Left lung (tissue), 10 donors: ENCODE measurements around the gene TSEN2. TPM values are rescaled to one million over a fixed set of nuclear protein-coding genes. Genes with fewer than 3 reads are reported as not detected.
A peak's percentile ranks its signal among the peaks of the same experiment; 100 is the strongest.

Source experiments
- ATAC-seq: fragments of 200-7000 bp; cut with Tn5 transposase; one replicate; pipeline ENCODE4 v1.9.1; 2020; ENCODE audit warnings: moderate library complexity
- DNase-seq, 4 donors: peaks; one replicate each; pipeline ENCODE4 v3.0.0-alpha.2; 2013 to 2020
- H3K27ac ChIP-seq, 2 donors: fragments of 200-600 bp; sonication (generic) in 1 of 2; one replicate each; pipeline versions ENCODE4 v1.5.0 to v1.8.0; 2020 to 2021
- H3K27me3 ChIP-seq, 2 donors: fragments of 200-600 bp; sonication (generic) in 1 of 2; one replicate each; pipeline versions ENCODE4 v1.5.0 to v1.8.0; 2020 to 2021
- H3K36me3 ChIP-seq, 2 donors: fragments of 200-600 bp; sonication (generic) in 1 of 2; one replicate each; pipeline versions ENCODE4 v1.5.0 to v1.8.0; 2020 to 2021
- H3K4me1 ChIP-seq, 2 donors: fragments of 200-600 bp; one replicate each; pipeline ENCODE4 v1.8.0; 2021
- H3K4me3 ChIP-seq, 2 donors: fragments of 200-600 bp; sonication (generic) in 1 of 2; one replicate each; pipeline versions ENCODE4 v1.5.0 to v1.8.0; 2020 to 2021; ENCODE audit warnings: mild to moderate bottlenecking in 1 of 2
- H3K9me3 ChIP-seq, 2 donors: fragments of 200-600 bp; sonication (generic) in 1 of 2; one replicate each; pipeline versions ENCODE4 v1.5.0 to v1.8.0; 2020 to 2021
- intact Hi-C, 2 donors: fragments of 100-400 bp; cut with DNase I; formaldehyde crosslinking; loops; one replicate each; pipeline versions ENCODE4 v1.11.2 to v1.14.2; 2022
- polyA plus RNA-seq, 6 donors: library from polyadenylated mRNA; unstranded; fragments of 120-200 nt; gene quantifications; one replicate each; pipeline ENCODE4 v1.2.1, GENCODE V29; 2013; ENCODE audit not compliant: insufficient read length in 6 of 6
- total RNA-seq, 2 donors: library from RNA; stranded (reverse); fragmentation: NEBNext Ultra II Directional; extraction: Animal tissue kit (Norgen Biotek cat#: 25700); gene quantifications; one replicate each; pipeline ENCODE4 v1.2.1, GENCODE V29; 2021
- TF ChIP-seq, protein P1 (sequence below), 2 donors: fragments of 200-600 bp; sonication (generic) in 1 of 2; IDR thresholded peaks; one replicate each; pipeline versions ENCODE4 v1.5.0 to v1.8.0; 2021; ENCODE audit warnings: antibody characterized with exemption in 2 of 2
- donor health status: DM: no; HTN: yes; CAD: no.
- donor health status: DM: no; HTN: no; CAD: no.

Gene TSEN2
- total and polyA plus RNA-seq, 8 donors, result 8.1 to 29.1 (median 22.3) TPM

DNA sequence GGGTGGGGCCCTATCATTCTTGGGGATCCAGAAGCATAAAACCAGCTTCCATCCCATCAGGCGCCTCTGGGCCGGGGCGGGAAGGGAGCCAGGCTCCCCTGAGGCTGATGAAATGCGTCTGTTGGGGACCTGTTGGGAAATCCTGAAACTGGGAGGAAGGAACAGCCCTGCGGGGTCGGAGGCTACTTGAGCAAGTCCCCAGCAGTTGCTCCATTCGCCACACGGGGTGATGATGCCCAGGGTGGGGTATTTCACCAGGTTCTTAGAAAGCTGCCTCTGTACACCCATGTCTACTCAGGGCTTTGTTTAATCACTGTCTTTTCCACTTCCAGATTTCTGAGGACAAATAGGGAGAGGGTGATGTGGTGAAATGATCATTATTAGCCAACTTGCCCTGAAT is 25.4 kb upstream of the TSEN2 start:
- intact Hi-C loops, result no loop called here
- DNase-seq (peak in 2 of 4 donors; percentile 75 to 81), ATAC-seq (peak; percentile 63)
- H3K4me3 ChIP-seq, result no peak overlapping the region
- H3K9me3 ChIP-seq, result no peaks in the 10 kb centered on the region
- no peaks in the 10 kb centered on the region for H3K36me3 ChIP-seq
- TF ChIP-seq, protein P1, sequence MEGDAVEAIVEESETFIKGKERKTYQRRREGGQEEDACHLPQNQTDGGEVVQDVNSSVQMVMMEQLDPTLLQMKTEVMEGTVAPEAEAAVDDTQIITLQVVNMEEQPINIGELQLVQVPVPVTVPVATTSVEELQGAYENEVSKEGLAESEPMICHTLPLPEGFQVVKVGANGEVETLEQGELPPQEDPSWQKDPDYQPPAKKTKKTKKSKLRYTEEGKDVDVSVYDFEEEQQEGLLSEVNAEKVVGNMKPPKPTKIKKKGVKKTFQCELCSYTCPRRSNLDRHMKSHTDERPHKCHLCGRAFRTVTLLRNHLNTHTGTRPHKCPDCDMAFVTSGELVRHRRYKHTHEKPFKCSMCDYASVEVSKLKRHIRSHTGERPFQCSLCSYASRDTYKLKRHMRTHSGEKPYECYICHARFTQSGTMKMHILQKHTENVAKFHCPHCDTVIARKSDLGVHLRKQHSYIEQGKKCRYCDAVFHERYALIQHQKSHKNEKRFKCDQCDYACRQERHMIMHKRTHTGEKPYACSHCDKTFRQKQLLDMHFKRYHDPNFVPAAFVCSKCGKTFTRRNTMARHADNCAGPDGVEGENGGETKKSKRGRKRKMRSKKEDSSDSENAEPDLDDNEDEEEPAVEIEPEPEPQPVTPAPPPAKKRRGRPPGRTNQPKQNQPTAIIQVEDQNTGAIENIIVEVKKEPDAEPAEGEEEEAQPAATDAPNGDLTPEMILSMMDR (IDR thresholded peaks at IDR 0.05), result no peak
- H3K4me1 ChIP-seq, result peaks cover 0 to 34% of the 10 kb centered on the region in 2 donors
- H3K27ac ChIP-seq, result no peak overlapping the region
- no peaks in the 10 kb centered on the region for H3K27me3 ChIP-seq

DNA sequence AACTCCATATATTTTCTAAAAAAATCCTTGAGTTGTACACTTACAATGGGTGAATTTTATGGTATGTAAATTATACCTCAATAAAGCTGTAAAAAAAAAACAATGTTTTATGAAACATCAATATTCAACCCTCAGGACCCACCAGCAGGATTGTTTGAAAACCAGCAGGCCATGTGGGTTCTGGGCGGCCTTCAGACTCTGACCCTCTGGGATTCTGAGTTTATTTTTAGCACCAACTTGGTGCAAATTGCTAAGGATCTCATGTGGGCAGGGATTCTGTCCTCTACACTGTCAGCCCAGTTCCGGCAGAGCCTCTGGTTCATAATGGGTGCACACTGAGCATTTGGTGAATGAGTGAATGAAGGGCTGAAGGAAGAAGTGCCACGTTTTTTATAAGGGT is 24.2 kb upstream of the TSEN2 start:
- Histone ChIP-seq H3K9me3 (no peaks in the 10 kb centered on the region), H3K27ac (no peak overlapping the region), H3K36me3 (no peaks in the 10 kb centered on the region), H3K4me3 (no peak overlapping the region), H3K27me3 (no peaks in the 10 kb centered on the region), H3K4me1 (peaks cover 0 to 34% of the 10 kb centered on the region in 2 donors)
- intact Hi-C loops, result no loop called here
- no peak for DNase-seq
- no peak for ATAC-seq
- TF ChIP-seq, protein P1 (IDR thresholded peaks at IDR 0.05), result no peak

DNA sequence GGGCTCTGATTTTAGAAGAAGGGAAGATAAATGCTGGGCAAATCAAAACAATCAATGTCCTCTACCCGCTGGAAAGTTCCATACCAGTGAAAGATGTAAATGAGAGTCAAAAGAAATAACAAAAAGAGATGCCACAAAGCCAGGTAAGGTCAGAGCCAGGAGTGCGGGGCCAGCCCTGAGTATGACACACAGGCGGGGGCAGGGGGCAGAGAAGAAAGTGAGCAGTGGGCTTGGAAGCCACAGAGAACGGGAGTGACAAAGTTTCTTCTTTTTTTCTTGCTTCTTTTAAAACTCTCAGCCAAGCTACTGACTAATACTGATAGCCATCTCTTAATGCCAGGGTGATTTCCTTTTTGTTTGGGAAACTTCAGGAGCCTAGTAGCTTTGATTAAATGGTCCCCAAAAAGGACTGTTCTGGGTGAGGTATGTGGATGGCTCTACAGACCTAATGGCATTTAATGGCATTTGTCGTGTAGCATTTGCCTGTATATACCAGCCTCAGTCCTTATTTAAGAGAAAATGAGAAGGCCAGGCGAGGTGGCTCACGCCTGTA is 23.1 kb upstream of the TSEN2 start:
- no peaks in the 10 kb centered on the region for H3K9me3 ChIP-seq
- TF ChIP-seq, protein P1 (IDR thresholded peaks at IDR 0.05), result no peak
- H3K36me3 ChIP-seq, result no peaks in the 10 kb centered on the region
- no peak overlapping the region for H3K27ac ChIP-seq
- no peak overlapping the region for H3K4me3 ChIP-seq
- no peak for DNase-seq
- ATAC-seq, result no peak
- H3K4me1 ChIP-seq, result peaks cover 0 to 34% of the 10 kb centered on the region in 2 donors
- intact Hi-C loops, result no loop called here
- no peaks in the 10 kb centered on the region for H3K27me3 ChIP-seq

DNA sequence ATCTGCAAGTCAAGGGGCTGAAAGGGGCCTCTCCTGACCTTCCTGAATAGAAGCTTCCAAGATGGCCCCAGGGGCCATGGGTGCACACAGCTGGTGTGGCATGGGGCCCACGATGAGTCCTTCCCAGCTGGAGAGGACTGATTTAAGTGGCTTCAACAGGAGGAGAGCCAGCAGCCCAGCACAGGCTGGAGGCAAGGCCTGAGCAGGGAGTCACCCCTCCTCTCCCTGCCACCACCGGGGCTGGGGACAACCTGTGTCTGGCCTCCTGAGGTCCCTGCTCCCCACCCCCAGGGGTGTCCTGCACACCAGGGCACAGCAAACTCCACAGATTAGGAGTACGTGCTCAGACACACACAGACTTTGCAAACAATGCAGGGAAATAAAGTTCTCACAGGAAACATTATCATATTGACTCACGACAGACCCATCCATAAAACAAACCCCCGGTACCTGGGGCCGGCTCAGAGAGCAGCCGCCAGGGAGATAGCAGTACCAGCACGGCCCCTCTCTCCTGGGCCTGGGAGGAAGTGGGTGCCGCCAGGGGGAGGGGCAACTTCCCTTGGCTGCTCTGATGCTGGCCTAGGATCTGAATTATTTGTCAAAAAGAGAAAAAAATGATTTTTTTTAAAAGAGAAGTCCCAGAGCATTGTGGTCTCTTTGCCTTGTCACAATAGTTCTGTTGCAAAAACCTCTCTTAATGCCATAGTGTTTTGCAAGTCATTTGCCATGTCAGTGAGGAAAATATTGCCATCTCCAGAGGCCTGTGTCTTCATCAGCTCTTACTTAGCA is 21.9 kb upstream of the TSEN2 start:
- Histone ChIP-seq H3K27me3 (no peaks in the 10 kb centered on the region), H3K4me1 (peaks cover 0 to 34% of the 10 kb centered on the region in 2 donors), H3K27ac (peak overlapping the region in 1 of 2 donors; percentile 57), H3K4me3 (no peak overlapping the region), H3K36me3 (no peaks in the 10 kb centered on the region), H3K9me3 (no peaks in the 10 kb centered on the region)
- TF ChIP-seq, protein P1 (IDR thresholded peaks at IDR 0.05), result no peak
- intact Hi-C loops, result no loop called here
- ATAC-seq, result peak; percentile 20
- DNase-seq, result peak in 1 of 4 donors; percentile 87

DNA sequence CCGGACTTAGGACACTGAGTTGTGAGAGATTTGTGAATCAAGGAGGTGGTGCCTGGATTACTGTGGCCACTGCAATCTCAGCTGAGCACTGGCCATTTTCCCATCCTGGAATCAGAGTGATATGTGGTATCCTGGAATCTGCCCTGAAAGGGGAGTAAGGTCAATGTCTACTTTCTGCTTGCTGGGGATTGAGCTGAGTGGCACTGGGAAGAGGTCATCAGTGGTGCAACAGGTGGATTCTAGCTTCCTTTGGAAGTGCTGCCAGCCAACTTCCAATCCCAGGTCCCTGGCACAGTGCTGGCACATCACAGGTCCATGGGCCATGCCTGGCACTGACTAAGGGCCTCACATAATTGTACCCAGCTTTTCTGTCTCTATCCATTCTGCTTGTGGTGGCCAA is 20.6 kb upstream of the TSEN2 start:
- H3K27me3 ChIP-seq, result no peaks in the 10 kb centered on the region
- TF ChIP-seq, protein P1 (IDR thresholded peaks at IDR 0.05), result no peak
- H3K4me1 ChIP-seq, result peaks cover 0 to 29% of the 10 kb centered on the region in 2 donors
- no peaks in the 10 kb centered on the region for H3K9me3 ChIP-seq
- intact Hi-C loops, result no loop called here
- no peak for DNase-seq
- no peak for ATAC-seq
- no peaks in the 10 kb centered on the region for H3K36me3 ChIP-seq
- no peak overlapping the region for H3K4me3 ChIP-seq
- H3K27ac ChIP-seq, result no peak overlapping the region
